Measurements from ENCODE around the gene EDEM1. TPM values are rescaled to one million over a fixed set of nuclear protein-coding genes. Genes with fewer than 3 reads are reported as not detected.
"Not testable (repeated sequence)": the region's sequence is repeated elsewhere in the genome, so short reads cannot be mapped to it uniquely, and the experiment has no call there.

Gene EDEM1
- total RNA-seq, 2 donors from 2014 or later: 8.1 to 11.2 TPM

- Histone ChIP-seq H3K4me3 (no peak overlapping the region), H3K36me3 (no peaks in the 10 kb centered on the region), H3K27me3 (no peaks in the 10 kb centered on the region), H3K27ac (no peak overlapping the region), H3K9me3 (no peaks in the 10 kb centered on the region), H3K4me1 (no peaks in the 10 kb centered on the region)
- no peak for DNase-seq (ENCODE audit: low spot score)
- no peak for TF ChIP-seq CTCF (IDR thresholded peaks at IDR 0.05)
Measured at GRCh38 chr3:5232570-5232969, 45.1 kb downstream of the EDEM1 start.

GRCh38 chr3:5233026-5233425 is 45.5 kb downstream of the EDEM1 start:
- Histone ChIP-seq H3K4me1 (no peaks in the 10 kb centered on the region), H3K27me3 (no peaks in the 10 kb centered on the region), H3K27ac (no peak overlapping the region), H3K9me3 (no peaks in the 10 kb centered on the region), H3K4me3 (no peak overlapping the region), H3K36me3 (no peaks in the 10 kb centered on the region)
- TF ChIP-seq CTCF (IDR thresholded peaks at IDR 0.05): no peak
- no peak for DNase-seq (ENCODE audit: low spot score)

GRCh38 chr3:5235655-5236054 is 48.1 kb downstream of the EDEM1 start:
- H3K36me3 ChIP-seq: no peaks in the 10 kb centered on the region
- H3K4me1 ChIP-seq: no peaks in the 10 kb centered on the region
- no peak overlapping the region for H3K27ac ChIP-seq

GRCh38 chr3:5238545-5238944 is 51.0 kb downstream of the EDEM1 start:
- H3K27ac ChIP-seq: no peak overlapping the region
- no peak overlapping the region for H3K4me3 ChIP-seq
- peaks cover 0 to 3% of the 10 kb centered on the region in 2 donors for H3K9me3 ChIP-seq
- no peaks in the 10 kb centered on the region for H3K4me1 ChIP-seq
- no peaks in the 10 kb centered on the region for H3K36me3 ChIP-seq
- no peak for TF ChIP-seq CTCF (IDR thresholded peaks at IDR 0.05)
- no peaks in the 10 kb centered on the region for H3K27me3 ChIP-seq
- DNase-seq (ENCODE audit: low spot score): no peak

More at GRCh38 chr3:5235655-5236054, 48.1 kb downstream of the EDEM1 start:
- no peak for DNase-seq (ENCODE audit: low spot score)
- no peaks in the 10 kb centered on the region for H3K9me3 ChIP-seq
- no peak for TF ChIP-seq CTCF (IDR thresholded peaks at IDR 0.05)
- H3K27me3 ChIP-seq: no peaks in the 10 kb centered on the region
- no peak overlapping the region for H3K4me3 ChIP-seq

GRCh38 chr3:5239602-5240001 is 52.1 kb downstream of the EDEM1 start:
- TF ChIP-seq CTCF (IDR thresholded peaks at IDR 0.05): no peak
- Histone ChIP-seq H3K27ac (no peak overlapping the region), H3K36me3 (no peaks in the 10 kb centered on the region), H3K4me3 (no peak overlapping the region), H3K9me3 (peaks cover 0 to 11% of the 10 kb centered on the region in 2 donors), H3K27me3 (no peaks in the 10 kb centered on the region), H3K4me1 (no peaks in the 10 kb centered on the region)
- no peak for DNase-seq (ENCODE audit: low spot score)

- no peak for TF ChIP-seq CTCF (IDR thresholded peaks at IDR 0.05)
- no peak for DNase-seq (ENCODE audit: low spot score)
- H3K9me3 ChIP-seq: peaks cover 0 to 13% of the 10 kb centered on the region in 2 donors
- H3K4me1 ChIP-seq: no peaks in the 10 kb centered on the region
- no peaks in the 10 kb centered on the region for H3K36me3 ChIP-seq
- no peaks in the 10 kb centered on the region for H3K27me3 ChIP-seq
- no peak overlapping the region for H3K4me3 ChIP-seq
- H3K27ac ChIP-seq: no peak overlapping the region
Measured at GRCh38 chr3:5240740-5241139, 53.2 kb downstream of the EDEM1 start.

- H3K27ac ChIP-seq; H3K27me3 ChIP-seq; H3K4me3 ChIP-seq; H3K36me3 ChIP-seq; DNase-seq (ENCODE audit: low spot score); H3K4me1 ChIP-seq: not testable (repeated sequence)
- peaks cover 0 to 13% of the 10 kb centered on the region in 2 donors for H3K9me3 ChIP-seq
Measured at GRCh38 chr3:5242785-5243184, 55.3 kb downstream of the EDEM1 start.

Data from right atrium auricular region (tissue), 2 donors.